ENCODE results near the gene AMIGO3. TPM values are rescaled to one million over a fixed set of nuclear protein-coding genes. Genes with fewer than 3 reads are reported as not detected.

AMIGO3 gene
- total RNA-seq, 1 experiment from 2014 or later: 1.0 TPM

DNA sequence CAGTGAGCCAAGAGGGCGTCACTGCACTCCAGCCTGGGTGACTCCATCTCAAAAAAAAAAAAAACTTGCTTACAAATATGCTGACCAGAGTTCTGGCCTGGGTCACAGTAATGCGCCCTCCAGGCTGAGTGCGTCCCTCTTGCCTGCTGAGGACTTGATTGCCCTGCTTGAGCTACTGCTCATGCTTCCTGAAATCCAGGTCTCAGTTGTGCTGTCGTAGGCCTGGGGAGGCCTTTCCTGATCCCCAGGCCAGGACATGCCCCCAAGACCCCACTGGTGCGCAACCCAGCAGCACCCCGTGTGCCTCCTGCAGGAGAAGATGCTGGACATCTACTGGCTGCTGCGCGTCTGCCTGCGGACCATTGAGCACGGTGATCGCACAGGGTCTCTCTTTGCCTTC, 7.3 kb downstream of the AMIGO3 start:
- H3F3A ChIP-seq (ENCODE audit: insufficient read depth, low read depth): peaks cover 8% of the 10 kb centered on the region; the same call in 1 of the 2 replicates
- CTCF ChIA-PET: interaction anchor here (0.6 kb wide), 1 partner anchor 90 kb away, joined by 4 read pairs; no protein-coding TSS in a partner anchor
- H2AFZ ChIP-seq: no peak overlapping the region
- H4K20me1 ChIP-seq (ENCODE audit: insufficient read depth): no peaks in the 10 kb centered on the region
- no peak for DNase-seq
- no peaks in the 10 kb centered on the region for H3K4me1 ChIP-seq (replicated peaks; ENCODE audit: insufficient read depth)
- no peak overlapping the region for H3K27ac ChIP-seq
- POLR2A ChIA-PET (ENCODE audit: unreplicated experiment): no interaction called here
- no peaks in the 10 kb centered on the region for H3K9me3 ChIP-seq (ENCODE audit: insufficient read depth, low read depth)
- no peaks in the 10 kb centered on the region for H3K79me2 ChIP-seq (ENCODE audit: low read depth)
- H3K36me3 ChIP-seq (ENCODE audit: low read depth): no peaks in the 10 kb centered on the region
- H3K4me2 ChIP-seq: no peak overlapping the region
- H3K4me3 ChIP-seq: no peak overlapping the region
- intact Hi-C loops (cut with micrococcal nuclease; ENCODE audit: unreplicated experiment): loop anchor here (10.0 kb wide), 1 partner anchor 393 kb away; no protein-coding TSS in a partner anchor
- TF ChIP-seq EZH2 (IDR thresholded peaks at IDR 0.05; ENCODE audit: low read depth) (no peak), CTCF (conservative IDR thresholded peaks at IDR 0.05) (no peak)
- H3K27me3 ChIP-seq (ENCODE audit: insufficient read depth, low read depth): no peaks in the 10 kb centered on the region
- no peaks in the 10 kb centered on the region for H3K9me2 ChIP-seq (ENCODE audit: insufficient read depth)
- BruUV-seq (replicated peaks): no TSS peak

DNA sequence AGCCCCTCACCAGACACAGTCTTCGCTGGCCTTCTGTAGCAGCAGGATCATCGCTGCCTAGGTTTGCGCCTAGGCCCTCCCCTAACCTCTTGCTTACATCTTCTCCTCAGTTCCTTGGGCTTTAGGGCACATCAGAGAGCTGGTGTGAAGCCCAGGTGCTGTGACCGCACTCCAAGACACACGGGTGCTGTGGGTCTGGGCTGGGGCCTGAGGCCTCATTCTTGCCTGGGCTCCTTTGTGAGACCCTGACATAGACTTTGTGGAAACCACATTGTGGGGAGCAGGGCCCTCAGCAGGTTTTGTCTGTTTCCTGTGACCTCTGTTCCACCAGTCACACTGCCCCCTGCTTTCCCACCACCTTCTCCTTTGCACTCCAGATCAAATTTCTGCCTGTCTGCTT, 8.0 kb downstream of the AMIGO3 start:
- Histone ChIP-seq H3K79me2 (ENCODE audit: low read depth) (no peaks in the 10 kb centered on the region), H3K27ac (no peak overlapping the region), H3F3A (ENCODE audit: insufficient read depth, low read depth) (peaks cover 8% of the 10 kb centered on the region; the same call in 1 of the 2 replicates), H3K4me1 (replicated peaks; ENCODE audit: insufficient read depth) (no peaks in the 10 kb centered on the region), H3K36me3 (ENCODE audit: low read depth) (no peaks in the 10 kb centered on the region), H4K20me1 (ENCODE audit: insufficient read depth) (no peaks in the 10 kb centered on the region), H3K4me3 (no peak overlapping the region), H3K9me2 (ENCODE audit: insufficient read depth) (no peaks in the 10 kb centered on the region), H3K9me3 (ENCODE audit: insufficient read depth, low read depth) (no peaks in the 10 kb centered on the region), H3K4me2 (no peak overlapping the region), H3K27me3 (ENCODE audit: insufficient read depth, low read depth) (no peaks in the 10 kb centered on the region), H2AFZ (no peak overlapping the region)
- DNase-seq: no peak
- intact Hi-C loops (cut with micrococcal nuclease; ENCODE audit: unreplicated experiment): loop anchor here (10.0 kb wide), 1 partner anchor 393 kb away; no protein-coding TSS in a partner anchor
- ChIA-PET CTCF (no interaction called here), POLR2A (ENCODE audit: unreplicated experiment) (no interaction called here)
- TF ChIP-seq CTCF (conservative IDR thresholded peaks at IDR 0.05) (no peak), EZH2 (IDR thresholded peaks at IDR 0.05; ENCODE audit: low read depth) (no peak)
- no TSS peak for BruUV-seq (replicated peaks)

GRCh38 chr3:49709852-49710251, 9.6 kb downstream of the AMIGO3 start:
- no peaks in the 10 kb centered on the region for H3K27me3 ChIP-seq (ENCODE audit: insufficient read depth, low read depth)
- H3K9me2 ChIP-seq (ENCODE audit: insufficient read depth): no peaks in the 10 kb centered on the region
- no peak overlapping the region for H3K27ac ChIP-seq
- TF ChIP-seq CTCF (conservative IDR thresholded peaks at IDR 0.05) (no peak), EZH2 (IDR thresholded peaks at IDR 0.05; ENCODE audit: low read depth) (no peak)
- H3K4me1 ChIP-seq (replicated peaks; ENCODE audit: insufficient read depth): no peaks in the 10 kb centered on the region
- no peak overlapping the region for H2AFZ ChIP-seq
- intact Hi-C loops (cut with micrococcal nuclease; ENCODE audit: unreplicated experiment): loop anchor here (10.0 kb wide), 2 partner anchors 395 to 475 kb away; no protein-coding TSS in a partner anchor
- H3K9me3 ChIP-seq (ENCODE audit: insufficient read depth, low read depth): no peaks in the 10 kb centered on the region
- H4K20me1 ChIP-seq (ENCODE audit: insufficient read depth): no peaks in the 10 kb centered on the region
- no peak for DNase-seq
- H3K4me2 ChIP-seq: no peak overlapping the region
- ChIA-PET CTCF (no interaction called here), POLR2A (ENCODE audit: unreplicated experiment) (no interaction called here)
- H3K79me2 ChIP-seq (ENCODE audit: low read depth): no peaks in the 10 kb centered on the region
- no peaks in the 10 kb centered on the region for H3K36me3 ChIP-seq (ENCODE audit: low read depth)
- BruUV-seq (replicated peaks): no TSS peak
- peaks cover 8% of the 10 kb centered on the region; the same call in 1 of the 2 replicates for H3F3A ChIP-seq (ENCODE audit: insufficient read depth, low read depth)
- H3K4me3 ChIP-seq: no peak overlapping the region
